Caco-2 (cell line): ENCODE data around the gene NEMP1. TPM values are rescaled to one million over a fixed set of nuclear protein-coding genes. Genes with fewer than 3 reads are reported as not detected.

ENCODE experiments used
- BruUV-seq: library from RNA; stranded (reverse); fragments of 400-500 nt; replicated peaks from 2 replicates; lab custom pipeline; 2021; lab: Mats Ljungman, UMichigan
- CTCF ChIA-PET: fragments of 300-600 bp; sonication (Branson Sonifier 250); formaldehyde crosslinking; loops from one replicate; lab custom pipeline; 2022; ENCODE audit warnings: antibody characterized with exemption; lab: Charles Lee
- POLR2A ChIA-PET: fragments of 300-600 bp; sonication (Branson Sonifier 250); formaldehyde crosslinking; loops from one replicate; lab custom pipeline; 2022; ENCODE audit warnings: antibody characterized with exemption; lab: Charles Lee
- DNase-seq, 2 experiments: peaks; one replicate each; pipeline versions ENCODE4 v3.0.0 to v3.0.0-alpha.2; 2020 to 2022
- H3K27me3 ChIP-seq: replicated peaks from 2 replicates; pipeline ENCODE4 v1.6.0; 2011; ENCODE audit warnings: low read length; ENCODE audit not compliant: control insufficient read depth, insufficient read depth
- H3K36me3 ChIP-seq: 2 replicates; pipeline ENCODE4 v1.5.1; 2011; ENCODE audit warnings: low read length; ENCODE audit not compliant: control insufficient read depth, insufficient read depth
- H3K4me1 ChIP-seq: fragments of 250-450 bp; sonication (Bioruptor Pico); 2 replicates; pipeline ENCODE4 v1.5.1; 2020; ENCODE audit warnings: mild to moderate bottlenecking
- H3K4me3 ChIP-seq: 2 replicates; pipeline ENCODE4 v1.5.1; 2011; ENCODE audit warnings: low read depth, mild to moderate bottlenecking, control low read depth, low read length
- H3K9me3 ChIP-seq: fragments of 250-450 bp; sonication (Bioruptor Pico); 2 replicates; pipeline ENCODE4 v1.5.1; 2020; ENCODE audit warnings: mild to moderate bottlenecking, moderate library complexity
- H3K27ac Mint-ChIP-seq: one replicate; pipeline ENCODE4 v1.8.0; 2022; ENCODE audit warnings: mixed read lengths; ENCODE audit not compliant: unreplicated experiment
- H3K27me3 Mint-ChIP-seq: one replicate; pipeline ENCODE4 v1.8.0; 2022; ENCODE audit warnings: mixed read lengths; ENCODE audit not compliant: insufficient read depth, unreplicated experiment
- H3K36me3 Mint-ChIP-seq: one replicate; pipeline ENCODE4 v1.8.0; 2022; ENCODE audit warnings: mild to moderate bottlenecking, mixed read lengths; ENCODE audit not compliant: insufficient read depth, unreplicated experiment
- H3K4me1 Mint-ChIP-seq: one replicate; pipeline ENCODE4 v1.8.0; 2022; ENCODE audit warnings: low read depth, mixed read lengths; ENCODE audit not compliant: unreplicated experiment
- H3K4me3 Mint-ChIP-seq: one replicate; pipeline ENCODE4 v1.8.0; 2022; ENCODE audit warnings: mild to moderate bottlenecking, moderate library complexity, mixed read lengths; ENCODE audit not compliant: unreplicated experiment
- H3K9me3 Mint-ChIP-seq: one replicate; pipeline ENCODE4 v1.8.0; 2022; ENCODE audit warnings: mixed read lengths; ENCODE audit not compliant: unreplicated experiment
- CTCF ChIP-seq, 2 experiments: fragments of 200-600 bp in 1 of 2; IDR thresholded peaks; 1 replicate in 1 of 2; 2 replicates in 1 of 2; pipeline versions ENCODE4 v1.5.1 to v1.8.0; 2011 to 2022; ENCODE audit warnings: antibody characterized with exemption in 1 of 2, control low read depth in 1 of 2, inconsistent platforms in 1 of 2, low read depth in 1 of 2, low read length in 1 of 2, mild to moderate bottlenecking in 1 of 2, moderate library complexity in 1 of 2; ENCODE audit not compliant: insufficient read depth in 1 of 2, severe bottlenecking in 1 of 2, unreplicated experiment in 1 of 2
- intact Hi-C: fragments of 100-400 bp; cut with micrococcal nuclease; formaldehyde crosslinking; loops from one replicate; pipeline ENCODE4 v1.10.0; 2022; ENCODE audit not compliant: unreplicated experiment
- total RNA-seq: library from RNA; stranded (reverse); gene quantifications from 2 replicates; pipeline ENCODE4 v1.2.3, GENCODE V29; 2022

Gene NEMP1
- total RNA-seq, 1 experiment from 2014 or later = 40.1 TPM

DNA sequence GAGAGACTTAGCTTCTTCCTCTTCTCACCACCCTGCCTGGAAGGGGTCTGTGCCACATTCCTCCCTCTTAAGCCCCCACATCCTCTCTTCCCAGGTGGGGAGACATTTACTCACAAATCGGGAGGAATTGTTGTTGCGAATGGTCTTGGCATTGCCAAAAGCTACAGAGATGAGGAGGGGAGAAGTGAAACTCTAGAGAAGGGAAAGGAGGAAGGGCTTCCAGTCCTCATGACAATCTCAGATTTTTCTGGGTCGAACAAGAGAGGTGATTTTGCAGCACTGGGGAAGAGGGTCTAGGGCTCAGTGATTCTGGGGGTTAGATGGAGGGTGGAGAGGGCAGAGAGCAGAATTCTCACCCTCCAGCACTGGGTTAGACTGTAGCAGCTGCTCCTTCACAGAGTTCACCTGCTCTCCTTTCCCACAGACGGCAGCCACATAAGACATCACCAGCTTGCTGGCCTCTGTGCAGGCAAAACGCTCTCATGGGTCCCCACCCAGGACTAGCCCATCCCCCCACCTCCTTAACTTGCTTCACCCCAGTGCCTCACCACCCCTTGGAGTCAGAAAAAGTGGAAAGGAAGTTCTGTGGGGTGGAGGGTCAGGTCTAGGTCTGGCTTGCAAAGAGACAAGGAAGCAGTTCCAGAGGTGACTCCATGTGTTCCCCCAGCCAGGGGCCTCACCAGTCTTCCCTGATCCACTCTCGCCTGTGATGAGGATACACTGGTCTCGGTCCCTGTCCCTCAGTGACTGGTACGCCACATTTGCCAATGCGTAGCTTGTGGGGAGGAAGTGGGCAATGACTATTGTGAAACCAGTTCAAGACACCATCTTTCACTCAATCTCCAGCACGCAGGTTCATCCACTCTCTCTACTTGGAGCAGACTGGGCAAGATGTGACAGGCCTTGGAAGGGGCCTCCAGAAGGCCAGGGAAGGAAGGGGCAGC lies 31.4 kb downstream of the NEMP1 start:
- Mint-ChIP-seq H3K4me3 (no peak overlapping the region), H3K27ac (no peak overlapping the region), H3K9me3 (no peaks in the 10 kb centered on the region), H3K36me3 (no peaks in the 10 kb centered on the region), H3K27me3 (no peaks in the 10 kb centered on the region), H3K4me1 (peaks cover 28% of the 10 kb centered on the region)
- H3K4me3 ChIP-seq = no peak overlapping the region
- no peak for TF ChIP-seq CTCF (IDR thresholded peaks at IDR 0.05; ENCODE audit: insufficient read depth in 1 of 2, low read depth in 1 of 2, low read length in 1 of 2, severe bottlenecking in 1 of 2, unreplicated experiment in 1 of 2)
- DNase-seq = no peak
- peaks cover 5% of the 10 kb centered on the region; the same call in 1 of the 2 replicates for H3K36me3 ChIP-seq
- H3K4me1 ChIP-seq = peaks cover 22% of the 10 kb centered on the region
- intact Hi-C loops = no loop called here
- ChIA-PET CTCF (interaction anchor here (0.9 to 1.3 kb wide), 2 partner anchors 39 to 65 kb away, joined by 3 to 5 read pairs; no protein-coding TSS in a partner anchor), POLR2A (no interaction called here)
- BruUV-seq = no TSS peak
- H3K9me3 ChIP-seq = no peaks in the 10 kb centered on the region
- no peaks in the 10 kb centered on the region for H3K27me3 ChIP-seq

DNA sequence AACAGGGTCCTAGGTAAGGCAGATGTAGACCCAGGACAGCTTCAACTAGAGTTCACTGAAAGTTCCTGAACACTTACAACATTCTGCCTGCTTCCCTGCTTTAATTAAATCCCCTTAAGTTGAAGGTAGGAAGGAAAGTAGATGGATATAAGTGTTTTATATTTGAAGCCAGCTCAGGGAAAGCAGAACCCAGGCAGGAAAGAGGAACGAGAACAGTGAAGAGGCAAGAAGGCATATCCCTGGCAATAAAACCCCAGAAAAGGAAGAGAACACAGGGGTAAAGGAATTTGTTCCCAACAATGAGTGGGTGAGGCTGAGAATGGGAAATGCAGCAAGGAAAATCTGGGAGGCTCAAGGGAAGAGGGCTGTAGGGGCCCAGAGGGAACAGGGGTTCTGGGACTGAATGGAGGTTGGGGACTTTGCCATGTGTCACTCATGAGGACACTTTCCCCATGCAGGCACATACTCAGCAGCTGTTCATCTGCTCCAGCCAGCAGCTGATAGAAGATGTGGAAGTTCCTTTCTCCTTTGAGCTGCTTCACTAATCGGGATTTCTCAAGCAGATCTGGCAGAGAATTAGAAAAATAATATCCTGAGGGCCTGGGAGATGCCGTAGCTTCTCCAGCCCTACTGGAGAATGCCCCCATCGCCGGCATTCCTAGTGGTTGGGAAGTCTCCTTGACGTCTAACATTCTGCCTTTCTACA lies 32.4 kb downstream of the NEMP1 start:
- Histone ChIP-seq H3K27me3 (no peaks in the 10 kb centered on the region), H3K4me3 (no peak overlapping the region), H3K9me3 (no peaks in the 10 kb centered on the region), H3K4me1 (peaks cover 22% of the 10 kb centered on the region), H3K36me3 (peaks cover 5% of the 10 kb centered on the region; the same call in 1 of the 2 replicates)
- Mint-ChIP-seq H3K9me3 (no peaks in the 10 kb centered on the region), H3K27me3 (no peaks in the 10 kb centered on the region), H3K4me3 (no peak overlapping the region), H3K4me1 (peaks cover 28% of the 10 kb centered on the region), H3K27ac (no peak overlapping the region), H3K36me3 (no peaks in the 10 kb centered on the region)
- no TSS peak for BruUV-seq
- TF ChIP-seq CTCF (IDR thresholded peaks at IDR 0.05; ENCODE audit: insufficient read depth in 1 of 2, low read depth in 1 of 2, low read length in 1 of 2, severe bottlenecking in 1 of 2, unreplicated experiment in 1 of 2) = no peak
- no peak for DNase-seq
- intact Hi-C loops = no loop called here
- ChIA-PET CTCF (interaction anchor here (0.9 to 1.3 kb wide), 2 partner anchors 38 to 66 kb away, joined by 3 to 5 read pairs; no protein-coding TSS in a partner anchor), POLR2A (no interaction called here)

DNA sequence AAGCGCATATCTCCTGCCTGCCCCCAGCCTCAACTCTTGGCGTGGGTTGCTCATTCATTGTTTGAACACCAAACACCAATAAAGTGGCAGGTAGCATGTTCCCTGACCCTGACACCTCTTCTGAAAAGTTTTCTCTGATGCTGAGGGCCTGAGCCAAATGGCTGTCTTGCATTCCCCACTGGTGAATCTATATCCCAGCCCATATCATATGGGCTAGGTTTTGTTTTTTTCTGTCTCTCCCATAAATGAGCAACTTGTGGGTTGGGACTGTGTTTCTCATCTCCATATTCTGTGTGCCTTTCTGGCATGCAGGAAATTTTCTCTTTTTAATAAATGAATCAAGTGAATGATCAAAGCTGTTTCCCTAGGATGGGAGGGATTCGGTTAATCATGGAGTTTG lies 33.7 kb downstream of the NEMP1 start:
- no TSS peak for BruUV-seq
- Mint-ChIP-seq H3K27ac (no peak overlapping the region), H3K4me1 (peaks cover 16% of the 10 kb centered on the region), H3K9me3 (no peaks in the 10 kb centered on the region), H3K36me3 (no peaks in the 10 kb centered on the region), H3K4me3 (no peak overlapping the region), H3K27me3 (no peaks in the 10 kb centered on the region)
- Histone ChIP-seq H3K36me3 (peaks cover 5% of the 10 kb centered on the region; the same call in 1 of the 2 replicates), H3K9me3 (no peaks in the 10 kb centered on the region), H3K27me3 (no peaks in the 10 kb centered on the region), H3K4me3 (no peak overlapping the region), H3K4me1 (peaks cover 13% of the 10 kb centered on the region)
- no peak for DNase-seq
- CTCF ChIA-PET = no interaction called here
- no peak for TF ChIP-seq CTCF (IDR thresholded peaks at IDR 0.05; ENCODE audit: insufficient read depth in 1 of 2, low read depth in 1 of 2, low read length in 1 of 2, severe bottlenecking in 1 of 2, unreplicated experiment in 1 of 2)
- POLR2A ChIA-PET = no interaction called here
- intact Hi-C loops = no loop called here
